T47D (cell line): ENCODE data around the gene HIPK1.
"Not testable (repeated sequence)": the region's sequence is repeated elsewhere in the genome, so short reads cannot be mapped to it uniquely, and the experiment has no call there.

ENCODE experiments used
- DNase-seq, 2 experiments: peaks; one replicate each; pipeline versions ENCODE4 v3.0.0 to v3.0.0-alpha.2; 2011 to 2012; ENCODE audit warnings: low read depth in 1 of 2, low spot score in 1 of 2
- JUND ChIP-seq: IDR thresholded peaks from 2 replicates; pipeline ENCODE4 v1.6.1; 2012; ENCODE audit warnings: low read depth
- in situ Hi-C: cut with HindIII; loops from 2 replicates; pipeline ENCODE4 v1.10.0; 2016; ENCODE audit warnings: low sequenced_read_pairs, low pct_unique_long_range_greater_than_20kb

Gene HIPK1

DNA sequence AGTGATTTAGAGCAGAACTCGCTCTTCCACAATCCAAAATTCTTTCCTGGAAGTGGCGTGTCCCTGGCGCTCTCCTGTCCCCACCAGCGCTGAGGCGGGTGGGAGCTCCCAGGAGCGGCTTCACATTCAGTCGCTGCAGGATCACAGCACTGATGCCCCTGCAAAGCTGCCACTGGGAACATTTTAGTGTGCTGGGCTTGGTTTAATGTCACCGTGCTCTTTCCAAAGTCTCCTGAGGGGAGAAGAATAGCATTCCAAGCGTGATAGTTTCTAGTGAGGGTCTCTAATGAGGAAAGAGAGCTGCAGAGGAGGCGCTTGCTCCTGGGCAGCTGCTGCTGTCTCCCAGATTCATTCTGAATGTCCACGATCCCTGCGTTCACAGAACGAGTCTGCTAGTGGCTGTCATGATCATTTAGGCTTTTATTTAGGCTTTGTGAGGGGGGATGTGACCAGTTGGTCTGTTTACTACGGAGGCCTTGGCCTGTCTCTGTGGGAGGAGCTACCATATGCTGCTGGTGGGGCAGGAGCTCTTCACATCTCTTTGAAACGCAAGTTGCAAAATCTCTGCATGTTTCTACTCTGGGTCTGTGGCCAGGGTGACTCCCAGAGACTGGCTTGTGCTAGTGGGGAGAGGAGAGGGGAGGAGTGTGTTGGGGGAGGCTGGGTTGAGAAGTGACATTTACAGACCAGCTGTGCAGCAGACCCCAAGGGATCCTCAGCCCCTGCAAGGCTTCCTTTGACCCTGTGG lies 73.5 kb downstream of the HIPK1 start:
- in situ Hi-C loops = no loop called here
- TF ChIP-seq JUND = no peak
- no peak for DNase-seq

DNA sequence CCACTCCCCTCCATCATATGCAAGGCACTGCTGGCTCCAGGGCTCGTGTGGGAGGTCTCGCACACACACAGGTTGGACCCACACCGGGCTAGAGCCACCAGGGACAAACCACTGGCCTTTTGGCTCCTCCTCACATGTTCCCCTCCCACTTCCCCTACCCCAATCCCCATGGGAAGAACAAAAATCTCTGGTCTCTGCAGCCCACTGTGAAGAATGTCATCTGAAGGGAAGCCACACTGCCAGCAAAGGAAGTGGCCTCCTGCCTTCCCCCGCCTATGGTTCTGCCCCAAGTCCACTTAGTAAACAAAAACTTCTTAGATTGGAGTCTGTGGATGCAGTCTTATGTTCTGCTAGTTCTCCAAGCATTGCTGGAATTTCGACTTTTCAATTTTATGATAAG lies 74.3 kb downstream of the HIPK1 start:
- in situ Hi-C loops = no loop called here
- no peak for TF ChIP-seq JUND
- DNase-seq = no peak

DNA sequence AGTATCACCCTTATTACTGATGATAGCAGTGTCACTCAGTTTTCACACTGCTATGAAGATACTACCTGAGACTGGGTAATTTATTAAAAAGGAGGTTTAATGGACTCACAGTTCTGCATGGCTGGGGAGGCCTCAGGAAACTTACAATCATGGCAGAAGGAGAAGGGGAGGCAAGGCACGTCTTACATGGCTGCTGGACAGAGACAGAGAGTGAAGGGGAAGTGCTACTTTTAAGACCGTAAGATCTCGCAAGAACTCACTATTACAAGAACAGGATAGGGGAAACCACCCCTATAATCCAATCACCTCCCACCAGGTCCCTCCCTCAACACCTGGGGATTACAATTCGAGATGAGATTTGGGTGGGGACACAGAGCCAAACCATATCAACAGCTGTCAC lies 77.7 kb downstream of the HIPK1 start:
- DNase-seq, in situ Hi-C loops: not testable (repeated sequence)

DNA sequence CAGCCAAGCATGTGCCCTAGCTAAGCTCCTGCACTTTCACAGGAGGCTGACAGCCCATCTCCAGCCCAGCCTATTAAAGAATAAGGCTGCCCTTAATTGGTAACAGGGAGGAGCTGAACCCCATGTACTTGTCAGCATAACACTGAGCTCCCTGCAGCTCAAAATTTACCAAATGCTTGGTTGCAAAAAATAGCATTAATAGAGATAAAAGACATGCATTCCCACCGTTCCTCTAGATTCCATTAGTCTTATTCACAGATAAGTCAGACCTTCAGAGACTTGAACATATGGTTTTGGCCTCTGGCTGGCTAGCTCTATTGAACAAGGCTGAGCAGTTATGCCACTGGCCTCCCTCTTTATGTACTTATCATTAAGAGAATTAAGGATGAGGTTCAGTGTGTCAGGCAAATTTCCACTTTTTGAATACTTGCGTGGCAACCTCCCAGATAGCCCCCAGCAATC lies 79.4 kb downstream of the HIPK1 start:
- in situ Hi-C loops = no loop called here
- DNase-seq = no peak
- no peak for TF ChIP-seq JUND

DNA sequence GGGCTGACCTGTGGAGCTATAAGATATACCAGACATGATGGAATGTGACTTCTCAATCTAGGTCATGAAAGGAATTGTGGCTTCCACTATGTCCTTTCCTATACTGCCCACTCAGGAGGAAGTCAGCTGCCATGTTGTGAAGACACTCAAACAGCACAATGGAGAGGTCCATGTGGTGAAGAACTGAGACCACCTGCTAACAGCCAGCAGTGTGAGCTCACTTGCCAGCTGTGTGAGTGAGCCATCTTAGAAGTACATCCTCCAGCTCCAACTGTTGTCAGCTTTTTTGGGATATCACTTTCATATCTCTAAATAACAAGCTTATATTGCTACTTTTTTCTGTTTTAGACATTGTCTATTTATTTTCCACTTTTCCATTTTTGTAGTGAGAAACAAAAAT lies 79.9 kb downstream of the HIPK1 start:
- no peak for TF ChIP-seq JUND
- in situ Hi-C loops = no loop called here
- no peak for DNase-seq

DNA sequence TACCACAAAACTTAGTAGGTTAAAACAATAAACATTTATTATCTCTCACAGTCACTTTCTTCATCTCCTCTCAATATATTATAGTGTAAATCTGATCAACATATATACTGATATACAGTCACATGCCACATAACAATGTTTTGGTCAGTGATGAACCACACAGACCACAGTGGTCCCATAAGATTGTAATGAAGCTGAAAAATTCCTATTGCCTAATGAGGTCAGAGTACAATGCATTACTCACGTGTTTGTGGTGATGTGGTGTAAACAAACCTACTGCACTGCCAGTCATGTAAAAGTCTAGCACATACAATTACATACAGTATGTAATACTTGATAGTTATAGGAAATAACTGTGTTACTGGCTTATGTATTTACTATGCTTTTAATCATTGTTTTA lies 80.3 kb downstream of the HIPK1 start:
- in situ Hi-C loops = no loop called here

DNA sequence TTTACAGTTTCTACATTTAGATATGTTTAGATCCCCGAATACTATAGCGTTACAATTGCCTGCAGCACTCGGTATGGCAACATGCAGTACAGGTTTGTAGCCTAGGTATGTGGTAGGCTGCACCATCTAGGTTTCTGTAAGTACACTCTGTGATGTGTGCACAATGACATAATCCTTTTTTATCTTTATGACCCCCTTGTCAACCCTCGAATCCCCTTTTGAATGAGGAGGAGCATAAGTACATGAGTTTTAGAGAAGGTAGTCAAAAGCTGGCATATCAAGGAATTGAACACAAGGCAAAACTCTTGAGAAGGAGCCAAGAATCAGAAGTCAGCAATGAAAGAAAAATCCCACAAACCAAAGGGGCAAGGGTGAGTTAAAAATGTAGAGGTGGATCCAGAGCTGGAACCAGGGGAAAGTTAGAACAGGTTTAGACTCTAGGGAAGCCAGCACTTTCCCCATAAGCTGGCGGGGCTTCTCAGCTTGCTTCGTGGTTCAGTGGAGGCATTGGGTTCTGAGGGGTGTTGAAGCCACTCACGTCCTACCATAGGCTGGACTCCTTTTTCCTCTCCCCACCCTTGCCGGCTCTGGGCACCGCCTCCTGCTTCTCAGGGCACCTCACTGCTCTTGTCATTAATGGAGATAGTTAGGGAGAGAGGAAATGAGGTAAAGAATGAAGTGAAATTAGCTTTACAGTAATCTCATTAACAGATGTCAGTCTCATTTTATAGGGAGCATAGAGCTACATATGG lies 81.5 kb downstream of the HIPK1 start:
- TF ChIP-seq JUND = no peak
- no peak for DNase-seq
- in situ Hi-C loops = no loop called here

More for the DNA sequence above, 80.3 kb downstream of the HIPK1 start:
- DNase-seq = no peak
- no peak for TF ChIP-seq JUND

DNA sequence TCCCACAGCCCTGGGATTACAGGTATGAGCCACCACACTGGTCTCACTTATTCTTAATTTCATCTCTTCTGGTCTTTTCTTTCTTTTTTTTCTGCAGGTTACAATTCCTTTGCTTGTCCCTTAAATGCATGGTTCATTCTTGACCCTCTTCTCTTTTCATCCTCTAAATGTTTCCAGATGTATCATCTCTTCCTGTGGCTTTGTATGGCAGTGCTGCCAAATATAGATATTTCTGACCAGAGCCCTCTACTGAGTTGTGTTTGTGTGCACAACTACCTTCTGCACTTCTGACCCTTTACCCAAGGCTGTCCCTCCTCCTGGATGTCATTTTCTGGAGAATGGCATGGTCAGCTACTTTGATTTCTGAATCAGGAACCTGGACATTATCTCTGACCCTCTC lies 82.7 kb downstream of the HIPK1 start:
- in situ Hi-C loops = no loop called here
- no peak for TF ChIP-seq JUND
- no peak for DNase-seq

DNA sequence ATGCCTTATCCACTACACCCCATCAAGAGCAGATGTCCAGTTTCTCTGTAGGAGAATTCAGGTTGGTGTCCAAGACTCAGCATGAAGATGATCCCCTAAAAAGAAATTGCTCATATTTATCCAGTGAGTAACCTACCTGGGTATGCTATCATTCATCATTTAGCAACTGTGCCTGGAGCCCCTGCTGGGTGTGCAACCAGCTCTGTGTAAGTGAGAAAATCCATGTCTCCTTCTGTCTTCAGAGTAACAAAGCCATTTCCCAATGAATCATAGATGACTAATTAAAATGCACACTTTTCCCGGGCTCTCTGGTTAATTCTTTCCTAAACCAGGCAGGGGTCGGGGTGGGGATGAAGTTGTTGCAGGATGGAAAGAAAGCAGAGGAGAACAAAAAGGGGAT lies 86.0 kb downstream of the HIPK1 start:
- DNase-seq = no peak
- in situ Hi-C loops = no loop called here
- no peak for TF ChIP-seq JUND

DNA sequence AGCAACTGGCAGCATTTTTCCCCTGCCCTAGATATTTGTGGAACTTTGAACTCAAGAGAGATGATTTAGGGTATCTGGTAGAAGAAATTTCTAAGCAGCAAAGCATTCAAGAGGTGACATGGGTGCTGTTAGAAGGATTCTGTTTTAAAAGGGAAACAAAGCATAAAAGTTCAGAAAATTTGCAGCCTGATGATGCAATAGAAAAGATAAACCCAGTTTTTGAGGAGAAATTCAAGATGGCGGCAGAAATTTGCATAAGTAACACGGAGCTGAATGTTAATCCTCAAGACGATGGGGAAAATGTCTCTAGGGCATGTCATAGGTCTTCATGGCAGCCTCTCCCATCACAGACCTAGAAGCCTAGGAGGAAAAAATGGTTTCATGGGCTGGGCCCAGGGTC lies 90.6 kb downstream of the HIPK1 start:
- DNase-seq, in situ Hi-C loops: not testable (repeated sequence)

DNA sequence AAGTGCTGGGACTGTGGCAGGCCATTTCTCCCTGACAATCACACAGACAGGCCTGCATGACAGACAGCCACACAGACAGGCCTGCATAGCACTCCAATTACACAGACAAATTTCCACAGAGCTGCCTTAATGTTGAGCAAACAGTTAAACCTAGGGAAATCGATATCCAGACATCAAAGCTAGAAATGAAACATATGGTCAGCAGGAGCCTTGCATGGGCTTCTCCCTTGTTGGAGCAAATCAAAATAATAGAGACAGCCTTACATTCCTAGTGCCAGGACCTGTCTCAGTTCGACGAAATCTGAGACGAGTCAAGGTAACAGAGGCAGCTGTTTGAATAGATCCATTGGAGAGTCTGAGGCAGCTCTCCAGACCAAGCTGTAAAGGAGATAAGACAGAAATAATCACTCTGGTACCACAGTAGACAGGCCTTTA lies 92.6 kb downstream of the HIPK1 start:
- TF ChIP-seq JUND = no peak
- DNase-seq = no peak
- in situ Hi-C loops = no loop called here

DNA sequence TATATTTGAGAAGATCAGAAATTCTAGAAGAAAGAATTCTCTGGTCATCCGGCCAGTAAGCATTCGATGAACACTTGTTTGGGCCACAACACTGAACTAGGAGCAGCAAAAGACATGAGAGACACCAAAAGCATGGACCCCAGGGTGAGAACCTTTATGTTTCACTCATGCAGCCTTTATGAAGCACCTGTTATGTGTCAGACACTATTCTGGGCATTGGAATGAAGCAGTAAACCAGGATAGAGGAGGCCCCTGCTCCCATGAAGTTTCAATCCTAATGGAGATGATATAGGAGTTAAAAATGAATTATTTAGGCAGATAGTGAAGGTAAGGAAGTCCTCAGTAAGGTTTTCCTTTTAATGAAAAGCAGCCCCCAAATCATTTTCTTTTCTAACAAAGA lies 93.8 kb downstream of the HIPK1 start:
- no peak for DNase-seq
- no peak for TF ChIP-seq JUND
- in situ Hi-C loops = no loop called here

DNA sequence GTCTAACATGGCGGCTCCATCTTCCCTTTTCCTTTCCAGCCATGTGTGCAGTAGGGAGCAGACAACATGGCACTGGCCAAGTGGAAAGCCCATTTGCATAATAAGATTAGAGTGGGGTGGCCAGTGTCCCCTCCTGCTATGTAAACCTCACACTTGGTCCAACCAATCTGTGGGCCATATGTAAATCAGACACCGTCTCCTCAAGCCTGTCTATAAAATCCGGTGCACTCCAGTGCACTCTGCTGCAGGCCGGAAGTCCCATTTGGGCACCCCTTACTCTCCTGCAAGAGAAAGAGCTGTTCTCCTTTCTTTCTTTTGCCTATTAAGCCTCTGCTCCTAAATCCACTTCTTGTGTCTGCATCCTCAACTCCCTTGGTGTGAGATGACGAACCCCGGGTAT lies 94.3 kb downstream of the HIPK1 start:
- no peak for TF ChIP-seq JUND
- DNase-seq = peak in 1 of 2 experiments; percentile 63
- in situ Hi-C loops = no loop called here
